HCEC 1CT (cell line): ENCODE data around the gene TGFB1I1.
A peak's percentile ranks its signal among the peaks of the same experiment; 100 is the strongest.

Experiments used
- DNase-seq: peaks from one replicate; pipeline ENCODE4 v3.0.0-alpha.2; 2017

Gene TGFB1I1

DNA sequence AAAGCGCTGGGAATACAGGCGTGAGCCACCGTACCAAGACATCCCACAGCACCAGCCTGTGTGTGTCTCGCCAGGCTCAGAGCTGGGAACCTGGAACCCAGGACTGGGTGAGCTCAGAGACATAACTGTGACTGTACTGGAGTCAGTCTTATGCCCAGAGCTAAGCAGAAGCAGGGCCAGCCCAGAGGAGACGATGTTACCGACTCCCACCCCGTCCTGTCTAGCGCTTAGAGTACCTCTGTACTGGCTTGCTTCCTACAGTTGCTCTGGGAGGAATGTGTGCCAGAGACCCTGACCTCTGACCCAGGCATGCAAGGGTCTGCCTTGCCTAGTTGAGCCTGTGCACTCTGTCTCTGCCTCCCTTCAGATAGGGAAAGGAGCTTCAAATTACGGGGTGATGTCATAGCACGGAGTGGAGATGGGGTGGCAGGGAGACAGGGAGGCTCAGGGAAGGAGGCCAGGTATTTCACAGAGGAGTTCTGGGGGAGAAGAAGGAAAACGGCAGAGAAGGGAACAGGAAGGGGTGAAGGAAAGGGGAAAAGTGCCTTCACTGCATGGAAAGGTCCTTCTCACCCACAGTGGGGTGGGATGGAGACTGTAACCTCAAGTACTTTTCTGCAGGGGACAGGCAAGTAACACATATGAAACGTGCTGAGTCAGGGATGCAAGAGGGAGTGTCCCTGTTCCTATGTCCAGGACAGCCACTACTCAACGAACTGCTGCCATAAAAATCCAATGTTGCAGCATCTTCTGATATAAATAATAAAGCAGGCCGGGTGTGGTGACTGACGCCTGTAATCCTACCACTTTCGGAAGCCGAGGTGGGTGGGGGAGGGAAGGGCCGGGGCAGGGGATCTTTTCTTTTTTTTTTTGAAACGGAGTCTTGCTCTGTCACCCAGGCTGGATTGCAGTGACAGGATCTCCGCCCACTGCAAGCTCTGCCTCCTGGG lies 18.4 kb upstream of the TGFB1I1 start:
- DNase-seq: peak; percentile 25

DNA sequence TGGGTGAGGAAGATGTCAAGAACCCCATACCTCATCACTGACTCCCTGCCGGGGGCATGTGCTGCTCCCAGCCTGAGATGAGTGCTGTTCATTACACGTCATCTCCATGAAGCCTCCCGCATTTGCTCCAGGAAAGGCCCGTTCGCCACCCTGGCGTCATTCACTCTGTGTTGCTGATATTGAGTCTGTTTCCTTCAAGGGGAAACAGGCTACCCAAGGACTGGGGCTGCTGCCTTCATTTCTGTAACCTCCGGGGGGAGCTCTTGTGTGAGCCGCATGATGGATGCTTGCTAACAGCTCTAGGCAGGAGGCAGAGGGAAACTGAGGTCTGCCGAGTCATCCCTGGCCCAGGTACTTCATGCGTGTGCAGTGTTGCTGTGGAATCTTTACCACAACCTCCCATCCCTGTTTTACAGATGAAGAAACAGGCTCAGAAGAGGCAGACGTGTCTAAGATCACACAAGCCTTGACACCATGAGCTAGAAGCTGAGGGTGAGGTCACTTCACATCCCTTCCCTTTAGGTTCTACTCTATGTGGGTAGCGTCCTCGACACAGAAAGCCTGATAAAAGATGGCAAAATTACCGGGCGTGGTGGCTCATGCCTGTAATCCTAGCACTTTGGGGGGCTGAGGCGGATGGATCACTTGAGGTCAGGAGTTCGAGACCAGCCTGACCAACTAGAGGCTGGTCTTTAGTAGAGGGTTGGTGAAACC lies 16.2 kb upstream of the TGFB1I1 start:
- no peak for DNase-seq

DNA sequence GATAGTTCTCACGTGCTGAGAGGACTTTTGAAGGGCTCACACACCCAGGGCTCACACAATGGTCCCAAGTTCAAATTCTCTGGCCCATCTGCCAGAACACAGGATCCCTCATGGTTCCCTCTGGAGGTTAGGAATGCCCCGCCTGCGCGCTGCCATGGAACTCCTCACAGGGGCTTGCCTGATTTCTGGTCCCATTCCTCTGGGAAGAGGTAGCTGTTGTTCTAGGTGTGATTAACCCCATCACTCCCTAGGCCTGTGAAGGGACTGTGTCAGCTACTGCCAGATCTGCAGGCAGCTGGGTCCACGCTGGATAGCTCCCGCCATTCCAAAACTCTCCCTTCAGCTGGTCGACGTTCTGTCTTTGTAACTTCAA lies 15.0 kb upstream of the TGFB1I1 start:
- no peak for DNase-seq

DNA sequence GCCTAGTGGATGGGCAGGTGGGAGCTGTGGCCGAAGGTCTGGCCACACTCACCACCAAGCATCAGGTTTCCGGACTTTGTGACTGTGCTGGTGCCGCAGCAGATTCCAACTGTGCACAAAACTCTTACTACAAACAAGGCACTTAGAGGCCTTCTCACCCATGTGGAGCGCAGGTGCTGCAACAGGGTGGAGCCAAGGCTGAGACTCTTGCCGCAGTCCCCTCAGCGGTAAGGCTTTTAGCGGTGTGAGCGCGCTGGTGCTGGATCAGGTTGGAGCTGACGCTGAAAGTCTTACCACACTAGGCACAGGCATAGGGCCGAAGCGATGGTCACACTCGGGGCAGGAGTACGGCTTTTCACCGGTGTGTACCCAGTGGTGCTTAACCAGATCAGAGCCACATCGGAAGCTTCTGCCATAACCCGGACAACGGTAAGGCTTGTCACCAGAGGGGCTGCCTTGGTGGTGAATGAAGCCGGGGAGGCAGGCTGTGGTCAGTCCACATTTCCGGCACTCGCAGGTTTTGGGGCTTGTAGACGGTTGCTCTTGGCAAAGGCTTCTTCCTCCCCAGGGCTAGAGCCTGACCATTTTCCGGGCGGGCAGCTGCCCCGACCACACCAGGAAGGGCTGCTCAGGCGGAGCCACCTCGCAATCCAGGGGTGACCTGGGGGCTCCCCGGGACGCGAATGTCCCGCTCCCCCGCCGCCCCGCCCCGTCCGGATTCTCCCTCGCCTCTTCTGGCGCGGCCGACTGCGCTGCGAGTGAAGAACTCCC lies 13.7 kb upstream of the TGFB1I1 start:
- DNase-seq: peak; percentile 30

DNA sequence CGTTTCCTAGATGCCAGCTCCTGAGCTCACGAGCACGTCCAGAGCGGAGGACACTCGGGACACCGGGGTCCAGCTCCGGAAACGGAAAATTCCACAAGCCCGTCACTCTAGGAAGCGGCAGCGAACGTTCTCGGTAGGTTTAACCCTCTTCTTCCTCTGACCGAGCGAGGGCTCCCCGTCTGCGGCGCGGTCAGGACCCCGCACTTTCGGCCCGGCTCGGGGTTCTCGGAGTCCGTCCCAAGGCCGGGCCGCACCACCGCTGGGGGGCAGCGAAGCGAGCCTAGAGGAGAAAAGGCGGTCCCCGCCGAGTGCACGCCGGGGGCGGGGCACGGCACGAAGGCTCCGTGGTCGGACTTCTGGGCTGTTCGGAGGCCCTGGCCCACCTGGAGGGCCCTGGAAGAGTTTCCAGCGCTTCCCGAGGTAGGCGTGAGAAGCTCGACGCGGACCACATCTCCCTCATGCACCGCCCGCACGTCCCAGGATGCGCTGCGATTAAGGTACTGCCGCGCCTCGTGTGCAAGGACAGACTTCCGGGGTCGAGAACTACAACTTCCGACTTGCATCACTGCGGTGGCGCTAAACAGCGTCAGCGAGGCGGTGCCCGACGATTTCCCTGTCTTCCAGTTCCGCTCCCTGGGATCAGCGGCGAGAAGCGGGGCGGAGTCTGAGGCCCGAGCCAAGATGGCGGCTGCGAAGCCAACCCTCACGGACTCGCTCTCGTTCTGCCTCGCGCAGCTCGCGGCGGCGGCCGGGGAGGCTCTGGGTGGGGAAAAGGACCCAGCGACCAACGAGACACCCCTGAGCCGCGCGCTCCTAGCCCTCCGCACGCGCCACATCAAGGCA lies 12.9 kb upstream of the TGFB1I1 start, which contains the start of gene ARMC5:
Gene ARMC5 (plus strand): TSS at position 658 of the 843 bp plus-strand sequence. CDS start 24 bp downstream, at position 682.
- DNase-seq: peak; percentile 99

DNA sequence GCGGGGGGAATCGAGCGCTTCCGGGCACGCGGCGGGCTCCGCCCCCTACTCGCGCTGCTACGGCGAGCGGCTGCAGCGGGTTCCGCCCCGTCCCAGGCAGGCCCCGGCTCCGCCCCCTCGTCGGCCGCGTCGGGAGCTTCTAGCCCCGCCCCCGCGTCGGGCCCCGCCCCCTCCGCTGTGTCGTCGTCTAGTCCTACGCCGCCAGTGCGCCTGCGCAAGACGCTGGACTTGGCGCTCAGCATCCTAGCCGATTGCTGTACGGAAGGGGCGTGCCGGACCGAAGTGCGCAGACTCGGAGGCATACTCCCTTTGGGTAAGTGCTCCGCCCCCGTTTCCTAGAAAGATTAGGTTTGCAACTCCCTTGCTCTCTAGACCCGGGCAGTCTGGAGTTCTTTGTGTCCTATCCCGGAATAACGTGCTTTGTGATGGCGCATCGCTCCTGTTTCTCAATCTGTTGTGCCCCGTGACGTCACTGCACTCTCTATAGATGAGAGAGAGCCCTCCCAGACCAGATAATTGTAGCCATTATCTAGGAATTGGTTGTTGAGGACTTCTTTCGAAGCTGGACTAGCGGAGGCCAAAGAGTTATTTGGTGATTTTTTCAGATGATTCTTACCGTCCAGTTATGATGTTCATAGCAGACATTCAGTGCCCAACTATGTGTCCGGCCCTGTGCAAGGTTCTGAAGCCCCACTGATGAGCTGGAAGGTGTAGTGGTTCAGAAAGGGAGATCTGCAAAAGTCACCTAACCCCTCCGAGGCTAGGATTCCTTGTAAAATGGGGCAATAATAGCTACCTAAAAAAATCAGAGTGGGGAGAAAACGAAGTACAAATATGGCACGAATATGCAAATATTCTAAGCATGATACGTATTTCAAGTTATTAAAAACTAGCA lies 12.0 kb upstream of the TGFB1I1 start:
- peak; percentile 99 for DNase-seq

DNA sequence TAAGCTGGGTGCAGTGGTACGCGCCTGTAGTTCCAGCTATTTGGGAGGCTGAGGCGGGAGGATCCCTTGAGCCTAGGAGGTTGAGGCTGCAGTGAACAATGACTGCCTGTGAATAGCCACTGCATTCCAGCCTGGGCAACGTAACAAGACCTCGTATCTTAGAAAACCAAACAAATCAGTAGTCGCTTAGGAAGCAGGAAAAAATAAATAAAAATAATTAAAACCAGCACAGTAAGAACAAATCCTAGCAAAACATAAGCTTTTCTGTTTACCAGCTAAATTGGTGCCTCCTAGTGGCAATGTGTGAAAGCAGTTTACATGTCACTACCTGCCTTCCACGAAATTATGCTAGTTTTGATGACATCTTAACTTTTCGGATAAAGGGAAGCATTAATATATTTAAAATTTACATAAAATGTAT lies 11.4 kb upstream of the TGFB1I1 start:
- DNase-seq: peak; percentile 67

DNA sequence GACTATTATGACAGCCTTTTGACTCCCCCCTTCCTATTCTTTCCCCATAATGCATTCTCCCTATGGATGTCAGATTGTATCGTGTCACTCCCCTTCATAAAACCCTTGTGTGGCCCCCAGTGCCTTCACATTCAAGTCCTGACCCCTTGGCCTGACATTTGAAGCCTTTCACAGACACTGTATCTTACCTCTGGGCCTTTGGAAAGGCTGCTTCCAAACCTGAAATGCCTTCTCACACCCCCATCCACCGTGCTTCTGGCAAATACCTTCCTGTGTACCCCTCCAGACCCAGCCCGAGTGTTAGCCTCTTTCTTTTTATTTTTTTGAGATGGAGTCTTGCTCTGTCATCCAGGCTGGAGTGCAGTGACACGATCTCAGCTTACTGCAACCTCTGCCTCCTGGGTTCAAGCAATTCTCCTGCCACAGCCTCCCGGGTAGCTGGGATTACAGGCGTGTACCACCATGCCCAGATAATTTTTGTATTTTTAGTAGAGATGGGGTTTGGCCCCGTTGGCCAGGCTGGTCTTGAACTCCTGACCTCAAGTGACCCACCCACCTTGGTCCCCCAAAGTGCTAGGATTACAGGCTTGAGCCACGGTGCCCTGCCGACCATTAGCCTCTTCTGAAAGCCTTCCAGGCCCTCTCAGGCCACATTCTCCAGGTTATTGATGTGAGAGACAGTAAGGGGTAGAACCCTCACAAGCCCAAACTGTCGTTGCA lies 10.6 kb upstream of the TGFB1I1 start:
- DNase-seq: no peak

DNA sequence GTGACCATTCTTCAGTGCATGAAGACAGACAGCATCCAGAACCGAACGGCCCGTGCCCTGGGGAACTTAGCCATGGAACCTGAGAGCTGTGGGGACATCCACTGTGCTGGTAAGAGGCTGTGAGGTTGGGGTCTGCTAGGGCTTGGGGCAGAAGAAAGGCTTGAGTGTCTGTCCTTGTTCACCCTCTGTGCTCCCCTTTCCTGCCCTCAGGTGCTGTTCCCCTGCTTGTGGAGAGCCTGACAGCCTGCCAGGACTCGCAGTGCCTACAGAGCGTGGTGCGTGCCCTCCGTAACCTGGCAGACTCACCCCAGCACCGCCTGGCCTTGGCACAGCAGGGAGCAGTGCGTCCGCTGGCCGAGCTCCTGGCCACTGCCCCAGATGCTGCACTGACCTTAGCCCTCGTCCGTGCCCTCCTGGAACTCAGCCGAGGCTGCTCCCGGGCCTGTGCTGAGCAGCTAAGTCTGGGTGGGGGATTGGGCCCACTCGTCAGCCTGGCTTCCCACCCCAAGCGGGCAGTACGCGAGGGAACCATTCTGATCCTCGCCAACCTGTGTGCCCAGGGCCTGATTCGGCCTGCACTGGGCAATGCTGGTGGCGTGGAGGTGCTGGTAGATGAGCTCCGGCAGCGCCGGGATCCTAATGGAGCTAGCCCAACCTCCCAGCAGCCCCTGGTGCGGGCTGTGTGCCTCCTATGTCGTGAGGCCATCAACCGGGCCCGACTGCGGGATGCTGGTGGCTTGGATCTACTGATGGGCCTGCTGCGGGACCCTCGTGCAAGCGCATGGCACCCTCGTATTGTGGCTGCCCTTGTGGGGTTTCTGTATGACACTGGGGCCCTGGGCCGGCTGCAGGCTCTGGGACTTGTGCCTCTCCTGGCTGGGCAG lies 9.8 kb upstream of the TGFB1I1 start:
- no peak for DNase-seq

DNA sequence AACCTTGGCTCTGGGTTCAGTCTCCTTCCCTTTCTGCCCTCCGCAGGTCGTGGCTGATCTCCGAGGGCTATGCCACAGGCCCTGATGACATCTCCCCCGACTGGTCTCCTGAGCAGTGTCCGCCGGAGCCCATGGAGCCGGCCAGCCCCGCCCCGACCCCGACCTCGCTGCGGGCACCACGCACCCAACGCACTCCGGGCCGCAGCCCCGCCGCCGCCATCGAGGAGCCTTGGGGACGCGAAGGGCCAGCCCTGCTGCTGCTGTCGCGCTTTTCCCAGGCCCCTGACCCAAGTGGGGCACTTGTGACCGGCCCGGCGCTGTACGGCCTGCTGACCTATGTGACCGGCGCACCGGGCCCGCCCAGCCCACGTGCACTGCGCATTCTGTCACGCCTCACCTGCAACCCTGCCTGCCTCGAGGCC lies 7.6 kb upstream of the TGFB1I1 start:
- no peak for DNase-seq

DNA sequence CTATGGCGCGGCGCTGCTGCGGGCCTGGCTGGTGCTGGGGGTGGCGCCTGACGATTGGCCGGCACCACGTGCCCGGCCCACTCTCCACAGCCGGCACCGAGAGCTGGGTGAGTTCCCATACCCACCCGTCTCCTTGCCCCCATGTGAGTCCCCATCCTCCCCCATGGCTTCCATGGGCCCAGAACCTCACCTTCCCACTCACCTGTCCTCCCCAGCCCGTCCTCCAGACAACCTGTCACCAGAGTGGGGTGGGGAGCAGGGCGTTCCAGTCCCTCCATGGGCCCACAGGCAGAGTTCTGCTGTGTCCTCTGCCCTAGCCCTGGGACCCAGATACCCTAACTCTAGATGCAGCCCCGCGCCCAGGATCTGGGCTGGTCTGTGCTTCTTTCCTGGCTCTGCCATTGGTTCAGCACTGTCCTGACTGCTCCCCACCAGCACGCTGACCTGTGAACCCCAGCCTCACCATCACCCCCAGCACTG lies 7.1 kb upstream of the TGFB1I1 start:
- DNase-seq: no peak

DNA sequence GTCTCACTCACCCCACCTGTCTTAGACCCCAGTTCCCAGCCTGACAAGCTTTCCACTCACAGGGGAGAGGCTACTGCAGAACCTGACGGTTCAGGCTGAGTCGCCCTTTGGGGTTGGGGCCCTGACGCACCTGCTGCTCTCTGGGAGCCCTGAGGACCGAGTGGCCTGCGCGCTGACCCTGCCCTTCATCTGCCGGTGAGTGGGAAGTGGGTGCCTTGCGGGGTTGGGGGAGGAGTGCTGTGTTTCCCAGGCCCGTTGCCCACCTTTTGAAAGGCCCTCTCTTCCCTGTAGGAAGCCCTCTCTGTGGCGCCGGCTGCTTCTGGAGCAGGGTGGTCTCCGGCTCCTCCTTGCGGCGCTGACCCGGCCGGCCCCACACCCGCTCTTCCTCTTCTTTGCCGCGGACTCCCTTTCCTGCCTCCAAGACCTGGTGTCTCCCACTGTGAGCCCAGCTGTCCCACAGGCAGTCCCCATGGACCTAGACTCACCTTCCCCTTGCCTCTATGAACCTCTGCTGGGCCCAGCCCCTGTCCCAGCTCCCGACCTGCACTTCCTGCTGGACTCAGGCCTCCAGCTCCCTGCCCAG lies 6.1 kb upstream of the TGFB1I1 start:
- DNase-seq: no peak

DNA sequence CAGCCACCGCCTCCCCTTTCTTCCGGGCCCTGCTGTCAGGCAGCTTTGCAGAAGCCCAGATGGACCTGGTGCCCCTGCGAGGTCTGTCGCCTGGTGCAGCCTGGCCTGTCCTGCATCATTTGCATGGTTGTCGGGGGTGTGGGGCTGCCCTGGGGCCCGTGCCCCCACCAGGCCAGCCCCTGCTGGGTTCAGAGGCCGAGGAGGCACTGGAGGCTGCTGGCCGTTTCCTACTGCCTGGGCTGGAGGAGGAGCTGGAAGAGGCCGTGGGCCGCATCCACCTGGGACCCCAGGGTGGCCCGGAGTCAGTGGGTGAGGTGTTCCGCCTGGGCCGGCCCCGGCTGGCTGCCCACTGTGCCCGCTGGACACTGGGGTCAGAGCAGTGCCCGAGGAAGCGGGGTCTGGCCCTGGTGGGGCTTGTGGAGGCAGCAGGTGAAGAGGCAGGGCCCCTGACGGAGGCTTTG lies 5.5 kb upstream of the TGFB1I1 start:
- no peak for DNase-seq

DNA sequence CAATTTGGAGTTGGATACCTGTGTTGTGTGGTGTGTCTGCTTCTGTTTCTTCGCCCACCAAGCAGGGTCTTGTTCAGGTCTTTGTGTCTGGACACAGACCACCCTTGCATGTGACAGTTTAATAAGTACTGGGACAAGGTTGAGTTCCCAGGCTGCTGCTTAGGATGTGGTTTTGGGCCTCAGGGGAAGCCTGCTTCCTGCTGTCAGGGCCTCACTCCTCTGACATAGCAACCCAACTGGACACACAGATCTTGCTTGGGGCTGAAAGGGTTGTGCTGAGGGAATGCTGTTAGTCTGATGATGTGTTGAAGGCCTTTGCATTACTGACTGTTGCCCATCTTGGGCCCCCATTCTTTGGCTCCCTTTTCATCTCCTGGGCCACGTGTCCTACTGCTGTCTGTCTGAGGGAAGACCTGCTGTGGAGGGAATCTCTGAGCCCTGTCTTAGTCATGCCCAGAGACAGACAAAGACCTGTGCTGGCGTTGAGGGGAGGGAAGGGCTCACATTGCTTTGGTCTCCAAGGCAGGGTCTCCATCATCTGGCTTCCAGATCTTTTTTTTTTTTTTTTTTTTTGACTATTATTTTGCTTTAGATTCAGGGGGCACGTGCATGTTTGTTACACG lies 4.7 kb upstream of the TGFB1I1 start:
- DNase-seq: no peak

DNA sequence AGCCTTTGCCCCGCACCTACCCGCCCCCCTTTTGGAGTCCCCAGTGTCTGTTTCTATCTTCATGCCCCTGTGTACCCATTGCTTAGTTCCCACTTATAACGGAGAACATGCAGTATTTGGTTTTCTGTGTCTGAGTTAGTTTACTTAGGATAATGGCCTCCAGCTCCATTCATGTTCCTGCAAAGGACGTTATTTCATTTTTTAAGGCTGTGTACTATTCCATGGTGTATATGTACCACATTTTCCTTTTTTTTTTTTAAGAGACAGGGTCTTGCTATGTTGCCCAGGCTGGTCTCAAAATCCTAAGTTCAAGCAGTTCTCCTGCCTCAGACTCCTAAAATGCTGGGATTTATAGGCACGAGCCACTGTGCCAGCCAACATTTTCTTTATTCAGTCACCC lies 4.1 kb upstream of the TGFB1I1 start:
- no peak for DNase-seq

DNA sequence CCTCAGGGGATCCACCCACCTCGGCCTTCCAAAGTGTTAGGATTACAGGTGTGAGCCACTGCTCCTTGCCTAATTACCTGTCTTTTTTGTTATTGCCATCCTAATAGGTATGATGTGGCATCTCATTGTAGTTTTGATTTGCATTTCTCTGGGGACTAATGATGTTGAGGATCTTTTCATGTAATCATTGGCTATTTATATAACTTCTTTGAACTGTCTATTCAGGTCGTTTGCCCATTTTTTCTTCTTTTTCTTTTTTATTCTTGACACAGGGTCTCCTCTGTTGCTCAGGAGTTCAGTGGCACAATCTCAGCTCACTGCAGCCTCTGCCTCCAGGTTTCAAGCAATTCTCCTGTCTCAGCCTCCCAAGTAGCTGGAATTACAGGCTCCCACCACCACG lies 1.3 kb upstream of the TGFB1I1 start:
- no peak for DNase-seq

DNA sequence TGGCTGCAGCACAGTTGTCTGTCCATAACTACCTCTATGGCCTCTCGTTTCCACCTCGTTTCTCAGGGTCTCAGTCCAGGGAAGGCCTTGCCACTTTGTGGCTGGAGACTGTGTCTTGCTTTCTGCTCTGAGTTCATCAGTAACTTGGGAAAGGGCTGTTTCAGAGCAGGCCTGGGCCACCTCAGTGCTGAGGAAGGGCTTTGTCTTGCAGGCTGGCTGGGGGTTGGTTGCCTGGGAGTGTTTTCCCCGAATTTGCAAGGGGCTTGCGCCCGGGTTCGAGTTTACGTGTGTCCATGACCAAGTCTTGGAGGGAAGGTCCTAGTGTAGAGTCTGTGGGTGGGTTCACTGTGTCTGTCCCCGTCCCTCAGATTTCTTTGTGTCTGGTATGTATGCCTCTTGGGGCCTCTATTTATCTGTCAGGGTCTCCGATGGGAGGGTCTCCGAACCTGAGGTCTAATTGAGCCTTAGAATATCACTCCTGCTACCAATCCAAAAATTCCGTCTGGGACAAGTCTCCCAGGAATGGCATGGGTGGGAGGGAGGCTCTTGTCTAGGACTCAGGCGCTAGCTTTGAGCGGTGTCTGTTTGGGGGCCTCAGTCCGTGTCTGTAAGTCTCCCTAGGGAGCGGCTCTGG lies 594 bp upstream of the TGFB1I1 start:
- no peak for DNase-seq

DNA sequence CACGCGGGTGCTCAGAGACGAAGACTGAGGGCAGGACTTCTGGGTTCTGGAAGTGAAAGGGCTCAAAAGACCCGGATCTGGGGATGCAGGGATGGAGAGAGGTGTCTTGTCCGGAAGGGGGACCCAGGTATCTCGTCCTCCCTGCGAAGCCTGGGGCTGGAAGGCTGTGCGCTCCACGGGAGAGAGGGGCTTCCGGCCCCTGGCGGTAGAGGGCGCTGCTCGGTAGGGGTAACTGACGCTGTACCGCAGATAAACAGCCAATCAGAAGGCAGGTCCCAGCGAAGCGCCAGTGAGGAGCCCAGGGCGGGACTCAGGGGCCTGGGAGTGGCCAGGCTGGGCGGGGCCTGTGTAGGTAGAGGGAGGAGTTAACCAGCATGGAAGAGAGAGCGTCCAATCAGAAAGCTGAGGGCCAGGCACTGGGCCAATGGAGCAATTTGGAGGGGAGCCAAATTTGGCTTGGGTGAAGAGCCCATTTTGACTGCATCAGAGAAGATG lies 804 bp downstream of the TGFB1I1 start:
- DNase-seq: peak; percentile 86
